A673 (cell line): ENCODE data around the gene CTDSP2. TPM values are rescaled to one million over a fixed set of nuclear protein-coding genes. Genes with fewer than 3 reads are reported as not detected.
A peak's percentile ranks its signal among the peaks of the same experiment; 100 is the strongest.

ENCODE experiments used
- BruUV-seq: library from RNA; stranded (reverse); fragments of 400-500 nt; replicated peaks from 2 replicates; lab custom pipeline; 2021; lab: Mats Ljungman, UMichigan
- CTCF ChIA-PET: fragments of 300-600 bp; sonication (Branson Sonifier 250); formaldehyde crosslinking; loops from one replicate; lab custom pipeline; 2022; ENCODE audit warnings: antibody characterized with exemption; lab: Charles Lee
- POLR2A ChIA-PET: fragments of 300-600 bp; sonication (Branson Sonifier 250); formaldehyde crosslinking; loops from one replicate; lab custom pipeline; 2022; ENCODE audit warnings: antibody characterized with exemption; ENCODE audit not compliant: low non-redundant PET; lab: Charles Lee
- DNase-seq: peaks from one replicate; pipeline ENCODE4 v3.0.0-alpha.2; 2015; ENCODE audit warnings: low spot score
- H3K27ac ChIP-seq: fragments of 200-600 bp; sonication (generic); 2 replicates; pipeline ENCODE4 v1.5.1; 2016; ENCODE audit warnings: mixed run types, low read depth, mild to moderate bottlenecking, mixed read lengths, antibody characterized with exemption, low read length; ENCODE audit not compliant: poor library complexity, severe bottlenecking
- H3K27me3 ChIP-seq: fragments of 200-600 bp; sonication (generic); replicated peaks from 2 replicates; pipeline ENCODE4 v1.6.1; 2017; ENCODE audit warnings: mixed run types, low read depth, mild to moderate bottlenecking, mixed read lengths, antibody characterized with exemption, low read length; ENCODE audit not compliant: insufficient read depth, poor library complexity
- H3K36me3 ChIP-seq: fragments of 200-600 bp; sonication (generic); 2 replicates; pipeline ENCODE4 v1.6.1; 2016; ENCODE audit warnings: mixed run types, mild to moderate bottlenecking, mixed read lengths, antibody characterized with exemption, low read length; ENCODE audit not compliant: insufficient read depth, poor library complexity, severe bottlenecking
- H3K4me1 ChIP-seq: fragments of 200-600 bp; sonication (generic); 2 replicates; pipeline ENCODE4 v1.6.1; 2017; ENCODE audit warnings: mixed run types, mild to moderate bottlenecking, mixed read lengths, antibody characterized with exemption, low read length; ENCODE audit not compliant: insufficient read depth, poor library complexity, severe bottlenecking
- H3K4me3 ChIP-seq: fragments of 200-600 bp; sonication (generic); 2 replicates; pipeline ENCODE4 v1.5.1; 2016; ENCODE audit warnings: low read depth, mixed run types, mild to moderate bottlenecking, mixed read lengths, low read length; ENCODE audit not compliant: poor library complexity, severe bottlenecking
- H3K9me3 ChIP-seq: fragments of 200-600 bp; sonication (generic); 2 replicates; pipeline ENCODE4 v1.6.1; 2016; ENCODE audit warnings: mixed run types, low read depth, mild to moderate bottlenecking, mixed read lengths, antibody characterized with exemption, low read length; ENCODE audit not compliant: poor library complexity, severe bottlenecking
- CTCF ChIP-seq: fragments of 300-800, 200-600 bp; sonication (generic); conservative IDR thresholded peaks from 2 replicates; pipeline ENCODE4 v1.5.1; 2017; ENCODE audit warnings: low read depth, mild to moderate bottlenecking, antibody characterized with exemption, low read length, moderate library complexity, mixed read lengths
- EZH2 ChIP-seq: fragments of 200-600 bp; sonication (generic); IDR thresholded peaks from 2 replicates; pipeline ENCODE4 v1.6.1; 2017; ENCODE audit warnings: borderline replicate concordance, low read depth, mild to moderate bottlenecking, mixed read lengths, antibody characterized with exemption, low read length; ENCODE audit not compliant: poor library complexity, severe bottlenecking
- intact Hi-C: fragments of 100-400 bp; cut with micrococcal nuclease; formaldehyde crosslinking; loops from one replicate; pipeline ENCODE4 v1.10.0; 2022; ENCODE audit not compliant: unreplicated experiment
- total RNA-seq: library from RNA; stranded (reverse); gene quantifications from 2 replicates; pipeline ENCODE4 v1.2.3, GENCODE V29; 2021

The CTDSP2 gene
- total RNA-seq, 1 experiment from 2014 or later: 115 TPM

GRCh38 chr12:57839996-57840395 is 6.5 kb downstream of the CTDSP2 start:
- Histone ChIP-seq H3K36me3 (no peaks in the 10 kb centered on the region), H3K4me1 (peaks cover 90% of the 10 kb centered on the region), H3K27me3 (no peaks in the 10 kb centered on the region), H3K9me3 (no peaks in the 10 kb centered on the region), H3K27ac (peak overlapping the region; percentile 91), H3K4me3 (no peak overlapping the region)
- CTCF ChIA-PET: no interaction called here
- intact Hi-C loops: no loop called here
- TF ChIP-seq CTCF (no peak), EZH2 (no peak)
- no TSS peak for BruUV-seq
- DNase-seq: no peak
- POLR2A ChIA-PET: no interaction called here

GRCh38 chr12:57838594-57839302 is 7.8 kb downstream of the CTDSP2 start:
- H3K27me3 ChIP-seq: no peaks in the 10 kb centered on the region
- TF ChIP-seq CTCF: no peak
- TF ChIP-seq EZH2: no peak
- intact Hi-C loops: no loop called here
- ChIA-PET POLR2A (interaction anchor here (0.8 kb wide), 1 partner anchor 1696 kb away, joined by 3 read pairs; no protein-coding TSS in a partner anchor), CTCF (interaction anchor here (0.6 kb wide), 1 partner anchor 8 kb away, joined by 4 read pairs; the partner anchor contains the start of gene CTDSP2)
- H3K4me1 ChIP-seq: peaks cover 95% of the 10 kb centered on the region
- peak overlapping the region; percentile 32 for H3K4me3 ChIP-seq
- H3K27ac ChIP-seq: peak overlapping the region; percentile 91
- no peaks in the 10 kb centered on the region for H3K36me3 ChIP-seq
- BruUV-seq: no TSS peak
- DNase-seq: peak; percentile 77
- no peaks in the 10 kb centered on the region for H3K9me3 ChIP-seq

- CTCF ChIA-PET: interaction anchor here (0.6 kb wide), 1 partner anchor 9 kb away, joined by 4 read pairs; the partner anchor contains the start of gene CTDSP2
- Histone ChIP-seq H3K27ac (peak overlapping the region; percentile 91), H3K4me1 (peaks cover 95% of the 10 kb centered on the region), H3K27me3 (no peaks in the 10 kb centered on the region), H3K9me3 (no peaks in the 10 kb centered on the region), H3K4me3 (peak overlapping the region; percentile 32), H3K36me3 (no peaks in the 10 kb centered on the region)
- BruUV-seq: no TSS peak
- no peak for TF ChIP-seq EZH2
- TF ChIP-seq CTCF: no peak
- POLR2A ChIA-PET: interaction anchor here (0.8 kb wide), 1 partner anchor 1695 kb away, joined by 3 read pairs; no protein-coding TSS in a partner anchor
- DNase-seq: peak; percentile 90
- intact Hi-C loops: no loop called here
These were observed 8.5 kb downstream of the CTDSP2 start for GRCh38 chr12:57837864-57838562.
